NCI-H2196 treated with DMSO at 0.1 percent for 48 hours (cell line): ENCODE measurements around the gene RPLP2.
A peak's percentile ranks its signal among the peaks of the same experiment; 100 is the strongest.

Source experiments
- DNase-seq: peaks from one replicate; lab custom pipeline; 2025; ENCODE audit not compliant: unreplicated experiment; lab: John Stamatoyannopoulos, UW

RPLP2 gene

GRCh38 chr11:846496-847098 is 36.8 kb downstream of the RPLP2 start:
- no peak for DNase-seq

GRCh38 chr11:847876-848275 is 38.1 kb downstream of the RPLP2 start:
- DNase-seq, result no peak

- DNase-seq, result no peak
Measured at GRCh38 chr11:848380-848931, 38.7 kb downstream of the RPLP2 start.

GRCh38 chr11:849104-849824 is 39.5 kb downstream of the RPLP2 start:
- peak; percentile 33 for DNase-seq

GRCh38 chr11:849951-850774 is 40.4 kb downstream of the RPLP2 start:
- no peak for DNase-seq

- DNase-seq, result no peak
Measured at GRCh38 chr11:850775-851763, 41.3 kb downstream of the RPLP2 start.

GRCh38 chr11:852762-853161 is 43.0 kb downstream of the RPLP2 start:
- no peak for DNase-seq

GRCh38 chr11:853682-854448 is 44.1 kb downstream of the RPLP2 start:
- no peak for DNase-seq

- no peak for DNase-seq
Measured at GRCh38 chr11:854601-855329, 45.0 kb downstream of the RPLP2 start.

- no peak for DNase-seq
Measured at GRCh38 chr11:855330-855674, 45.5 kb downstream of the RPLP2 start.

- no peak for DNase-seq
Measured at GRCh38 chr11:855796-856195, 46.0 kb downstream of the RPLP2 start.

- DNase-seq, result no peak
Measured at GRCh38 chr11:856397-856796, 46.6 kb downstream of the RPLP2 start.

- DNase-seq, result no peak
Measured at GRCh38 chr11:858053-858761, 48.4 kb downstream of the RPLP2 start.

GRCh38 chr11:858762-859339 is 49.1 kb downstream of the RPLP2 start:
- no peak for DNase-seq

GRCh38 chr11:859394-860131 is 49.8 kb downstream of the RPLP2 start:
- DNase-seq, result peak; percentile 81

GRCh38 chr11:860234-861104 is 50.7 kb downstream of the RPLP2 start:
- no peak for DNase-seq

- DNase-seq, result no peak
Measured at GRCh38 chr11:861105-861479, 51.3 kb downstream of the RPLP2 start.
